Endodermal cell (in vitro differentiated cells): ENCODE results near the gene AQP7. TPM values are rescaled to one million over a fixed set of nuclear protein-coding genes. Genes with fewer than 3 reads are reported as not detected.
"Not testable (repeated sequence)": the region's sequence is repeated elsewhere in the genome, so short reads cannot be mapped to it uniquely, and the experiment has no call there.

Experiments used
- DNase-seq: peaks from one replicate; pipeline ENCODE4 v3.0.0-alpha.2; 2017
- H3K27ac ChIP-seq: 2 replicates; pipeline ENCODE4 v1.5.1; 2013; ENCODE audit warnings: mild to moderate bottlenecking, low read depth, low read length, moderate library complexity
- H3K27me3 ChIP-seq: 2 replicates; pipeline ENCODE4 v1.6.1; 2013; ENCODE audit warnings: mild to moderate bottlenecking, low read length, moderate library complexity; ENCODE audit not compliant: insufficient read depth, control insufficient read depth, poor library complexity, severe bottlenecking
- H3K36me3 ChIP-seq: 2 replicates; pipeline ENCODE4 v1.7.0; 2013; ENCODE audit warnings: mild to moderate bottlenecking, low read length, moderate library complexity; ENCODE audit not compliant: control insufficient read depth, insufficient read depth
- H3K4me1 ChIP-seq: one replicate; pipeline ENCODE4 v1.7.0; 2013; ENCODE audit warnings: low read length; ENCODE audit not compliant: control insufficient read depth, insufficient read depth
- H3K4me3 ChIP-seq: 2 replicates; pipeline ENCODE4 v1.5.1; 2013; ENCODE audit warnings: mild to moderate bottlenecking, low read length, moderate library complexity
- H3K9ac ChIP-seq: 2 replicates; pipeline ENCODE4 v1.6.1; 2013; ENCODE audit warnings: mild to moderate bottlenecking, low read length, moderate library complexity; ENCODE audit not compliant: poor library complexity, severe bottlenecking; ENCODE audit errors: extremely low read depth
- H3K9me3 ChIP-seq: 2 replicates; pipeline ENCODE4 v1.6.1; 2013; ENCODE audit warnings: mild to moderate bottlenecking, low read length, moderate library complexity; ENCODE audit not compliant: control insufficient read depth
- H3K27ac Mint-ChIP-seq: 2 replicates; pipeline ENCODE4 v1.8.0; 2020; ENCODE audit warnings: mixed read lengths
- H3K27me3 Mint-ChIP-seq: 2 replicates; pipeline ENCODE4 v1.8.0; 2021; ENCODE audit warnings: mild to moderate bottlenecking, mixed read lengths; ENCODE audit not compliant: insufficient read depth
- H3K36me3 Mint-ChIP-seq: 2 replicates; pipeline ENCODE4 v1.8.0; 2020; ENCODE audit warnings: low read depth, mixed read lengths
- H3K4me1 Mint-ChIP-seq: 2 replicates; pipeline ENCODE4 v1.8.0; 2020; ENCODE audit warnings: mixed read lengths
- H3K4me3 Mint-ChIP-seq: 2 replicates; pipeline ENCODE4 v1.8.0; 2020; ENCODE audit warnings: mild to moderate bottlenecking, moderate library complexity, mixed read lengths
- H3K9me3 Mint-ChIP-seq: 2 replicates; pipeline ENCODE4 v1.8.0; 2020; ENCODE audit warnings: mild to moderate bottlenecking, mixed read lengths
- CTCF ChIP-seq: fragments of 200-600 bp; sonication (generic); conservative IDR thresholded peaks from 2 replicates; pipeline ENCODE4 v1.5.0; 2021; ENCODE audit warnings: antibody characterized with exemption, mild to moderate bottlenecking
- WGBS, 2 experiments: methylation state at CpG; one replicate each; pipeline versions ENCODE4 v1.1.5 to v1.1.7; 2013; ENCODE audit warnings: missing lambda C conversion rate in 2 of 2, mixed read lengths in 1 of 2; ENCODE audit not compliant: insufficient coverage in 1 of 2, insufficient read length in 1 of 2; 5-methylcytosine and 5-hydroxymethylcytosine counted together
- total RNA-seq, 2 donors: library from RNA; stranded (reverse); fragmentation: NEBNext Ultra II Directional in 1 of 2; extraction: Animal tissue kit (Norgen Biotek cat#: 25700) in 1 of 2; gene quantifications; 2 replicates in 1 of 2; 3 replicates in 1 of 2; pipeline ENCODE4 v1.2.1, GENCODE V29; 2021

The AQP7 gene
- total RNA-seq, 2 donors from 2014 or later: 0.38 TPM; not detected in 1

GRCh38 chr9:33364127-33364526, 38.2 kb downstream of the AQP7 start:
- H3K27ac Mint-ChIP-seq: no peak overlapping the region
- DNase-seq: no peak
- no peaks in the 10 kb centered on the region for H3K27me3 Mint-ChIP-seq
- H3K9me3 ChIP-seq: no peaks in the 10 kb centered on the region
- H3K36me3 Mint-ChIP-seq: peaks cover 19% of the 10 kb centered on the region
- no peak overlapping the region for H3K27ac ChIP-seq
- no peak for TF ChIP-seq CTCF
- no peaks in the 10 kb centered on the region for H3K27me3 ChIP-seq
- no peak overlapping the region for H3K9ac ChIP-seq
- no peak overlapping the region for H3K4me3 Mint-ChIP-seq
- no peaks in the 10 kb centered on the region for H3K9me3 Mint-ChIP-seq
- H3K4me3 ChIP-seq: no peak overlapping the region
- peaks cover 18% of the 10 kb centered on the region for H3K36me3 ChIP-seq
- H3K4me1 ChIP-seq: no peaks in the 10 kb centered on the region
- 94 to 100% methylated on average over 1 to 2 of the region's 2 CpGs for WGBS, 2 experiments
- no peaks in the 10 kb centered on the region for H3K4me1 Mint-ChIP-seq

GRCh38 chr9:33358641-33359040, 43.7 kb downstream of the AQP7 start:
- not testable (repeated sequence) for H3K27me3 Mint-ChIP-seq, H3K27ac Mint-ChIP-seq, H3K4me1 Mint-ChIP-seq, H3K27ac ChIP-seq, H3K4me3 Mint-ChIP-seq, DNase-seq, H3K9me3 ChIP-seq, H3K9me3 Mint-ChIP-seq, H3K27me3 ChIP-seq, H3K9ac ChIP-seq, H3K4me3 ChIP-seq, H3K4me1 ChIP-seq
- 96 to 100% methylated on average over 3 of the region's 3 CpGs for WGBS, 2 experiments
- peaks cover 20% of the 10 kb centered on the region for H3K36me3 Mint-ChIP-seq
- peaks cover 27% of the 10 kb centered on the region for H3K36me3 ChIP-seq

GRCh38 chr9:33355933-33356332, 46.4 kb downstream of the AQP7 start:
- Mint-ChIP-seq H3K4me3 (no peak overlapping the region), H3K9me3 (no peaks in the 10 kb centered on the region), H3K36me3 (peaks cover 18% of the 10 kb centered on the region), H3K27me3 (no peaks in the 10 kb centered on the region), H3K27ac (no peak overlapping the region), H3K4me1 (peaks cover 5% of the 10 kb centered on the region)
- H3K9ac ChIP-seq: no peak overlapping the region
- no peak for DNase-seq
- WGBS, 2 experiments: 86% methylated on average over 1 of the region's 1 CpG; no CpG with 5 or more reads in 1 of the 2 experiments
- peaks cover 27% of the 10 kb centered on the region for H3K36me3 ChIP-seq
- no peak overlapping the region for H3K4me3 ChIP-seq
- H3K27ac ChIP-seq: no peak overlapping the region
- TF ChIP-seq CTCF: no peak
- no peaks in the 10 kb centered on the region for H3K9me3 ChIP-seq
- no peaks in the 10 kb centered on the region for H3K4me1 ChIP-seq
- H3K27me3 ChIP-seq: no peaks in the 10 kb centered on the region

GRCh38 chr9:33354651-33355211, 47.6 kb downstream of the AQP7 start:
- H3K4me3 ChIP-seq: no peak overlapping the region
- WGBS, 2 experiments: 91 to 100% methylated on average over 3 to 5 of the region's 5 CpGs
- no peak overlapping the region for H3K9ac ChIP-seq
- H3K27ac ChIP-seq: no peak overlapping the region
- no peak for DNase-seq
- no peak for TF ChIP-seq CTCF
- H3K27me3 ChIP-seq: no peaks in the 10 kb centered on the region
- H3K36me3 Mint-ChIP-seq: peaks cover 21% of the 10 kb centered on the region
- no peak overlapping the region for H3K4me3 Mint-ChIP-seq
- H3K9me3 ChIP-seq: no peaks in the 10 kb centered on the region
- H3K36me3 ChIP-seq: peaks cover 27% of the 10 kb centered on the region
- H3K27ac Mint-ChIP-seq: no peak overlapping the region
- peaks cover 5% of the 10 kb centered on the region for H3K4me1 Mint-ChIP-seq
- H3K9me3 Mint-ChIP-seq: no peaks in the 10 kb centered on the region
- H3K27me3 Mint-ChIP-seq: no peaks in the 10 kb centered on the region
- H3K4me1 ChIP-seq: no peaks in the 10 kb centered on the region
